ENCODE measurements around the gene GUCY2C.

DNA sequence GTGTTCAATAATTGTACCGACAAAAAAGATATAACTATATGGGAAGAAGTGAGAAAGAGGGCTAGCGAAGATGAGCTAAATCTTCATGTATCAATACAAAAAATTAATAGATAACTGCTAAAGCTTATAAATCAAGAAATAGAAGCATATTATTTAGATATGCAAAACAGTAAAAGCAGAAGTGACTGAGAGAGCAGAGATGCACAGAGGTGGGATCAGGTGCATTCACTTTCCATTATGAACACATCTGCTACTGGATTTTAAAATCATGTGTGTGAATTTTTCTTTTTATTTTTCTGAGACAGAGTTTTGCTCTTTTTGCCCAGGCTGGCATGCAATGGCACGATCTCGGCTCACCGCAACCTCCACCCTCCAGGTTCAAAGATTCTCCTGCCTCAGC lies 33.4 kb downstream of the GUCY2C start:
- TF ChIP-seq, protein P1, sequence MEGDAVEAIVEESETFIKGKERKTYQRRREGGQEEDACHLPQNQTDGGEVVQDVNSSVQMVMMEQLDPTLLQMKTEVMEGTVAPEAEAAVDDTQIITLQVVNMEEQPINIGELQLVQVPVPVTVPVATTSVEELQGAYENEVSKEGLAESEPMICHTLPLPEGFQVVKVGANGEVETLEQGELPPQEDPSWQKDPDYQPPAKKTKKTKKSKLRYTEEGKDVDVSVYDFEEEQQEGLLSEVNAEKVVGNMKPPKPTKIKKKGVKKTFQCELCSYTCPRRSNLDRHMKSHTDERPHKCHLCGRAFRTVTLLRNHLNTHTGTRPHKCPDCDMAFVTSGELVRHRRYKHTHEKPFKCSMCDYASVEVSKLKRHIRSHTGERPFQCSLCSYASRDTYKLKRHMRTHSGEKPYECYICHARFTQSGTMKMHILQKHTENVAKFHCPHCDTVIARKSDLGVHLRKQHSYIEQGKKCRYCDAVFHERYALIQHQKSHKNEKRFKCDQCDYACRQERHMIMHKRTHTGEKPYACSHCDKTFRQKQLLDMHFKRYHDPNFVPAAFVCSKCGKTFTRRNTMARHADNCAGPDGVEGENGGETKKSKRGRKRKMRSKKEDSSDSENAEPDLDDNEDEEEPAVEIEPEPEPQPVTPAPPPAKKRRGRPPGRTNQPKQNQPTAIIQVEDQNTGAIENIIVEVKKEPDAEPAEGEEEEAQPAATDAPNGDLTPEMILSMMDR (tag by site-specific recombination; IDR thresholded peaks at IDR 0.05): no peak
- TF ChIP-seq SETDB1 (IDR thresholded peaks at IDR 0.05; ENCODE audit: insufficient read length, low read length) (no peak), PRDM1 (tag by site-specific recombination; IDR thresholded peaks at IDR 0.05) (no peak), ZSCAN30 (tag by site-specific recombination; IDR thresholded peaks at IDR 0.05) (no peak), ZNF121 (tag by site-specific recombination; IDR thresholded peaks at IDR 0.05) (no peak), ZNF133 (tag by site-specific recombination; IDR thresholded peaks at IDR 0.05) (no peak), TCF7L2 (IDR thresholded peaks at IDR 0.05; ENCODE audit: borderline replicate concordance, low read depth, low read length) (no peak), SP3 (tag by site-specific recombination; IDR thresholded peaks at IDR 0.05) (no peak), YY1 (tag by site-specific recombination; IDR thresholded peaks at IDR 0.05) (no peak)
- TF ChIP-seq, protein P2, sequence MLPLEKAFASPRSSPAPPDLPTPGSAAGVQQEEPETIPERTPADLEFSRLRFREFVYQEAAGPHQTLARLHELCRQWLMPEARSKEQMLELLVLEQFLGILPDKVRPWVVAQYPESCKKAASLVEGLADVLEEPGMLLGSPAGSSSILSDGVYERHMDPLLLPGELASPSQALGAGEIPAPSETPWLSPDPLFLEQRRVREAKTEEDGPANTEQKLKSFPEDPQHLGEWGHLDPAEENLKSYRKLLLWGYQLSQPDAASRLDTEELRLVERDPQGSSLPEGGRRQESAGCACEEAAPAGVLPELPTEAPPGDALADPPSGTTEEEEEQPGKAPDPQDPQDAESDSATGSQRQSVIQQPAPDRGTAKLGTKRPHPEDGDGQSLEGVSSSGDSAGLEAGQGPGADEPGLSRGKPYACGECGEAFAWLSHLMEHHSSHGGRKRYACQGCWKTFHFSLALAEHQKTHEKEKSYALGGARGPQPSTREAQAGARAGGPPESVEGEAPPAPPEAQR (tag by site-specific recombination; IDR thresholded peaks at IDR 0.05): no peak
- TF ChIP-seq, protein P3, sequence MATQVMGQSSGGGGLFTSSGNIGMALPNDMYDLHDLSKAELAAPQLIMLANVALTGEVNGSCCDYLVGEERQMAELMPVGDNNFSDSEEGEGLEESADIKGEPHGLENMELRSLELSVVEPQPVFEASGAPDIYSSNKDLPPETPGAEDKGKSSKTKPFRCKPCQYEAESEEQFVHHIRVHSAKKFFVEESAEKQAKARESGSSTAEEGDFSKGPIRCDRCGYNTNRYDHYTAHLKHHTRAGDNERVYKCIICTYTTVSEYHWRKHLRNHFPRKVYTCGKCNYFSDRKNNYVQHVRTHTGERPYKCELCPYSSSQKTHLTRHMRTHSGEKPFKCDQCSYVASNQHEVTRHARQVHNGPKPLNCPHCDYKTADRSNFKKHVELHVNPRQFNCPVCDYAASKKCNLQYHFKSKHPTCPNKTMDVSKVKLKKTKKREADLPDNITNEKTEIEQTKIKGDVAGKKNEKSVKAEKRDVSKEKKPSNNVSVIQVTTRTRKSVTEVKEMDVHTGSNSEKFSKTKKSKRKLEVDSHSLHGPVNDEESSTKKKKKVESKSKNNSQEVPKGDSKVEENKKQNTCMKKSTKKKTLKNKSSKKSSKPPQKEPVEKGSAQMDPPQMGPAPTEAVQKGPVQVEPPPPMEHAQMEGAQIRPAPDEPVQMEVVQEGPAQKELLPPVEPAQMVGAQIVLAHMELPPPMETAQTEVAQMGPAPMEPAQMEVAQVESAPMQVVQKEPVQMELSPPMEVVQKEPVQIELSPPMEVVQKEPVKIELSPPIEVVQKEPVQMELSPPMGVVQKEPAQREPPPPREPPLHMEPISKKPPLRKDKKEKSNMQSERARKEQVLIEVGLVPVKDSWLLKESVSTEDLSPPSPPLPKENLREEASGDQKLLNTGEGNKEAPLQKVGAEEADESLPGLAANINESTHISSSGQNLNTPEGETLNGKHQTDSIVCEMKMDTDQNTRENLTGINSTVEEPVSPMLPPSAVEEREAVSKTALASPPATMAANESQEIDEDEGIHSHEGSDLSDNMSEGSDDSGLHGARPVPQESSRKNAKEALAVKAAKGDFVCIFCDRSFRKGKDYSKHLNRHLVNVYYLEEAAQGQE (tag by site-specific recombination; IDR thresholded peaks at IDR 0.05): no peak
